Fibroblast of skin of right biceps (primary cell): ENCODE results near the gene MGST3.
"Not testable (repeated sequence)": the region's sequence is repeated elsewhere in the genome, so short reads cannot be mapped to it uniquely, and the experiment has no call there.

Experiments used
- DNase-seq: peaks from one replicate; pipeline ENCODE4 v3.0.0-alpha.2; 2013

The MGST3 gene

GRCh38 chr1:165658766-165659580, 27.9 kb downstream of the MGST3 start:
- not testable (repeated sequence) for DNase-seq

- peak; percentile 16 for DNase-seq
Observed at GRCh38 chr1:165659581-165659895, 28.5 kb downstream of the MGST3 start.

GRCh38 chr1:165661703-165662102, 30.7 kb downstream of the MGST3 start:
- DNase-seq = peak; percentile 14

- DNase-seq = no peak
Observed at GRCh38 chr1:165662186-165662585, 31.2 kb downstream of the MGST3 start.

- DNase-seq = peak; percentile 42
Observed at GRCh38 chr1:165666152-165666825, 35.3 kb downstream of the MGST3 start.

GRCh38 chr1:165668184-165668583, 37.1 kb downstream of the MGST3 start:
- DNase-seq = no peak

GRCh38 chr1:165671526-165671925, 40.5 kb downstream of the MGST3 start:
- DNase-seq = no peak

- no peak for DNase-seq
Observed at GRCh38 chr1:165674599-165674998, 43.6 kb downstream of the MGST3 start.

- no peak for DNase-seq
Observed at GRCh38 chr1:165675794-165676193, 44.8 kb downstream of the MGST3 start.

GRCh38 chr1:165678509-165678908, 47.5 kb downstream of the MGST3 start:
- no peak for DNase-seq

- DNase-seq = no peak
Observed at GRCh38 chr1:165679282-165680036, 48.4 kb downstream of the MGST3 start.

- no peak for DNase-seq
Observed at GRCh38 chr1:165680303-165680702, 49.3 kb downstream of the MGST3 start.

- DNase-seq = not testable (repeated sequence)
Observed at GRCh38 chr1:165680773-165681172, 49.7 kb downstream of the MGST3 start.

GRCh38 chr1:165683848-165684485, 52.9 kb downstream of the MGST3 start:
- no peak for DNase-seq

GRCh38 chr1:165686121-165686970, 55.3 kb downstream of the MGST3 start:
- DNase-seq = no peak

GRCh38 chr1:165686971-165687433, 56.0 kb downstream of the MGST3 start:
- DNase-seq = no peak

- DNase-seq = no peak
Observed at GRCh38 chr1:165688046-165688445, 57.0 kb downstream of the MGST3 start.

- no peak for DNase-seq
Observed at GRCh38 chr1:165695031-165695430, 64.0 kb downstream of the MGST3 start.

- DNase-seq = peak; percentile 84
Observed at GRCh38 chr1:165696625-165697100, 65.6 kb downstream of the MGST3 start.

- DNase-seq = peak; percentile 10
Observed at GRCh38 chr1:165697491-165697880, 66.5 kb downstream of the MGST3 start.

GRCh38 chr1:165697881-165698760, 67.1 kb downstream of the MGST3 start, which contains the start of gene ALDH9A1:
TSS of gene ALDH9A1 (minus strand) at chr1:165698562. CDS start at chr1:165698558, 4 bp downstream.
- peak; percentile 90 for DNase-seq
